Activated naive CD8-positive, alpha-beta T cell treated with anti-CD3 and anti-CD28 coated beads for 36 hours (primary cell): ENCODE data around the gene IL1RAPL2. TPM values are rescaled to one million over a fixed set of nuclear protein-coding genes. Genes with fewer than 3 reads are reported as not detected.
"Not testable (repeated sequence)": the region's sequence is repeated elsewhere in the genome, so short reads cannot be mapped to it uniquely, and the experiment has no call there.

Source experiments
- DNase-seq: peaks from one replicate; pipeline ENCODE4 v3.0.0; 2021
- H3K27ac Mint-ChIP-seq: one replicate; pipeline ENCODE4 v1.8.0; 2022; ENCODE audit warnings: mild to moderate bottlenecking, moderate library complexity, mixed read lengths
- H3K27me3 Mint-ChIP-seq: one replicate; pipeline ENCODE4 v1.8.0; 2022; ENCODE audit warnings: mild to moderate bottlenecking, mixed read lengths
- H3K36me3 Mint-ChIP-seq: one replicate; pipeline ENCODE4 v1.8.0; 2021; ENCODE audit warnings: mild to moderate bottlenecking, mixed read lengths
- H3K4me1 Mint-ChIP-seq: one replicate; pipeline ENCODE4 v1.8.0; 2021; ENCODE audit warnings: mixed read lengths
- H3K4me3 Mint-ChIP-seq: one replicate; pipeline ENCODE4 v1.8.0; 2022; ENCODE audit warnings: mild to moderate bottlenecking, moderate library complexity, mixed read lengths
- H3K9me3 Mint-ChIP-seq: one replicate; pipeline ENCODE4 v1.8.0; 2022; ENCODE audit warnings: mixed read lengths
- total RNA-seq, 2 experiments: library from RNA; stranded (reverse); gene quantifications; one replicate each; pipeline ENCODE4 v1.2.3, GENCODE V29; 2021

IL1RAPL2 gene
- total RNA-seq, 2 experiments from 2014 or later, result not detected

DNA sequence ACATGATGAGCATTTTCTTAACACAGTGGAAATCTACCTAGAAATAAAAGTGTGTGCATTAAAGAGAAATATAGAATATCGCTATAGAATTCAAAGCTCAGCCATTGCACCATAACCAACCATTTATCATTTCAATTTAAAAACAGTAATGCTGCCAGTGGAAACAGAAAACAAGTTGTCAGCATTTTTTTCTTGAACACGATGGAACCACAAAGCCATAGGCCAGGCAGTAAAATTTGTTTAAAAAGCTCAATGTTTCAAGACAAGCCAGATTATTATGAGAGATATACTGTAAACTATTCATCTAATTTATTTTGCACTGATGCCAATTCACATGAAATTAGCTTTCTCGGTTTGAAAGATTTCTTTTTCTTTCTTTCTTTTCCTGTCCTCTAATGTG is 1209.7 kb downstream of the IL1RAPL2 start:
- no peaks in the 10 kb centered on the region for H3K9me3 Mint-ChIP-seq
- no peaks in the 10 kb centered on the region for H3K36me3 Mint-ChIP-seq

DNA sequence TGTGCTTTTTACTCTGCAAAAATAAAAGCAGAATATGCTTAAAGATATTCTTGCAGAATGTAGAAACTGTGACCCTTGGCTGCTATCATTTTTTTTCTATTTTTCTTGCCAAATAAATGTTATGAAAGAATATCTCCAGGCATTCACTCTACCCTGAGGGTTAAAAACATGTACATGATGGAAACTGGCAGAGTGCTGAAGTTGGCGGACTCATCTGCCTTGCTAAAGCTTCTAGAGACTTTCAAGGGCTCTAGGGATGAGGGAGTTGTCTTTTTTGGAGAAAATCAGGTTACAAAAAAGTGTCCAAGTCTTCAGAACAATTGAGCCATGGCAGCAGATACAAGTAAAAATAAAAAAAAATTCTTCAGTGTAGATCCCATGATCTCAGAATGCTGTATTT is 1215.8 kb downstream of the IL1RAPL2 start:
- Mint-ChIP-seq H3K9me3 (no peaks in the 10 kb centered on the region), H3K27ac (no peak overlapping the region), H3K27me3 (no peaks in the 10 kb centered on the region)

More for the DNA sequence above, 1209.7 kb downstream of the IL1RAPL2 start:
- H3K4me3 Mint-ChIP-seq, result no peak overlapping the region
- no peaks in the 10 kb centered on the region for H3K4me1 Mint-ChIP-seq
- DNase-seq, result no peak
- H3K27me3 Mint-ChIP-seq, result no peaks in the 10 kb centered on the region
- no peak overlapping the region for H3K27ac Mint-ChIP-seq

DNA sequence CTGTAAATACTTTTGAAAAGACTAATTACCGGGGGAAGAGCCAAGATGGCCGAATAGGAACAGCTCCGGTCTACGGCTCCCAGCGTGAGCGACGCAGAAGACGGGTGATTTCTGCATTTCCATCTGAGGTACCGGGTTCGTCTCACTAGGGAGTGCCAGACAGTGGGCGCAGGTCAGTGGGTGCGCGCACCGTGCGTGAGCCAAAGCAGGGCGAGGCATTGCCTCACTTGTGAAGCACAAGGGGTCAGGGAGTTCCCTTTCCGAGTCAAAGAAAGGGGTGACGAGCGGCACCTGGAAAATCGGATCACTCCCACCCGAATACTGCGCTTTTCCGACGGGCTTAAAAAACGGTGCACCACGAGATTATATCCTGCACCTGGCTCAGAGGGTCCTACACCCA is 1230.9 kb downstream of the IL1RAPL2 start:
- DNase-seq, H3K9me3 Mint-ChIP-seq, H3K36me3 Mint-ChIP-seq, H3K27me3 Mint-ChIP-seq, H3K27ac Mint-ChIP-seq, H3K4me1 Mint-ChIP-seq, H3K4me3 Mint-ChIP-seq: not testable (repeated sequence)

More for the DNA sequence above, 1215.8 kb downstream of the IL1RAPL2 start:
- no peaks in the 10 kb centered on the region for H3K4me1 Mint-ChIP-seq
- no peaks in the 10 kb centered on the region for H3K36me3 Mint-ChIP-seq
- no peak overlapping the region for H3K4me3 Mint-ChIP-seq
- DNase-seq, result no peak

DNA sequence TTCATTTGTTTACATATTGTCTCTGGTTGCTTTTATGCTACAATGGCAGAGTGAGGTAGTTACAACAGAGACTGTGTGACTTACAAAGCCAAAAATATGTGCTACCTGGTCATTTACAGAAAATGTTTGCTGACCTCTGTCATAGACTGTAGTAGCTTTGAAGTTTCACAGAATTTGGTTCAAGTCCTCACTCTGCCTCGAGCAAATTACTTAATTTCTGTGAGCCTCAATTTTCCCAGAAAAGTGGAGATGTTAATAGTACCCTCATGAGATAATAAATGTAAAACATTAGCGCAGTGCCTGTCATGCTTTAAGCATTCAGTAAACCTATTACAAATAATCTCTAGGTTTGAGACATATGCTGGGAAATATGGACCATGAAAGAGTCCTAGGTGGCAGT is 1237.9 kb downstream of the IL1RAPL2 start:
- no peaks in the 10 kb centered on the region for H3K36me3 Mint-ChIP-seq
- no peak overlapping the region for H3K4me3 Mint-ChIP-seq
- DNase-seq, result no peak
- H3K9me3 Mint-ChIP-seq, result peaks cover 8% of the 10 kb centered on the region
- H3K4me1 Mint-ChIP-seq, result no peaks in the 10 kb centered on the region
- no peak overlapping the region for H3K27ac Mint-ChIP-seq
- H3K27me3 Mint-ChIP-seq, result no peaks in the 10 kb centered on the region

DNA sequence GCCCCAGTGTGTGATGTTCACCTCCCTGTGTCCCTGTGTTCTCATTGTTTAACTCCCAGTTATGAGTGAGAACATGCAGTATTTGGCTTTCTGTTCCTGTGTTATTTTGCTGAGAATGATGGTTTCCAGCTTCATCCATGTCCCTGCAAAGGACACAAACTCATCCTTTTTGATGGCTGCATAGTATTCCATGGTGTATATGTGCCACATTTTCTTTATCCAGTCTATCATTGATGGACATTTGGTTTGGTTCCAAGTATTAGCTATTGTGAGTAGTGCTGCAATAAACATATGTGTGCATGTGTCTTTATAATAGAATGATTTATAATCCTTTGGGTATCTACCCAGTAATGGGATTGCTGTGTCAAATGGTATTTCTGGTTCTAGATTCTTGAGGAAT is 1239.7 kb downstream of the IL1RAPL2 start:
- H3K9me3 Mint-ChIP-seq, result peaks cover 10% of the 10 kb centered on the region
- H3K4me1 Mint-ChIP-seq, H3K4me3 Mint-ChIP-seq, DNase-seq, H3K36me3 Mint-ChIP-seq, H3K27me3 Mint-ChIP-seq, H3K27ac Mint-ChIP-seq: not testable (repeated sequence)

DNA sequence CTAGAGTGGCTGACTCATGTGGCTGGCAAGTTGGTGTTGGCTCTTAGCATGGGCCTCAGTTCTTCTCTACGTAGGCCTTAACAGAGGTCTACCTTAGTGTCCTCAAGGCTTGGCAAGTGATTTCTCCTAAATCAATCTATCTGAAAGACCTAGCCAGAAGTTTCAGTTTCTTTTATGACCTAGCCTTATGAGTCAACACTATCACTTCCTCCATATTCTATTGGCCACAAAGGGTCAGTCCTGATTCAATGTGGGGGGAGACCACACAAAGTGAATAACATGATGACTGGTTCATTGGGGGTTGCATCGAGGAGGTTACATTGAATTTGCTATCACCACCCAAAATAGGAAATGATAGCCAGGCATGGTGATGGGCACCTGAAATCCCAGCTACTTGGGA is 1250.5 kb downstream of the IL1RAPL2 start:
- DNase-seq, result no peak
- H3K36me3 Mint-ChIP-seq, result no peaks in the 10 kb centered on the region
- H3K9me3 Mint-ChIP-seq, result peaks cover 2% of the 10 kb centered on the region
- no peak overlapping the region for H3K4me3 Mint-ChIP-seq
- peaks cover 18% of the 10 kb centered on the region for H3K27me3 Mint-ChIP-seq
- no peaks in the 10 kb centered on the region for H3K4me1 Mint-ChIP-seq
- H3K27ac Mint-ChIP-seq, result no peak overlapping the region
